HG03280 (cell line): ENCODE data around the gene YIF1B.
"Not testable (repeated sequence)": the region's sequence is repeated elsewhere in the genome, so short reads cannot be mapped to it uniquely, and the experiment has no call there.

Experiments used
- ATAC-seq: cut with Tn5 transposase; IDR thresholded peaks from one replicate; pipeline ENCODE4 v1.9.1; 2021; ENCODE audit warnings: mild to moderate bottlenecking, moderate library complexity; ENCODE audit not compliant: unreplicated experiment

The YIF1B gene

DNA sequence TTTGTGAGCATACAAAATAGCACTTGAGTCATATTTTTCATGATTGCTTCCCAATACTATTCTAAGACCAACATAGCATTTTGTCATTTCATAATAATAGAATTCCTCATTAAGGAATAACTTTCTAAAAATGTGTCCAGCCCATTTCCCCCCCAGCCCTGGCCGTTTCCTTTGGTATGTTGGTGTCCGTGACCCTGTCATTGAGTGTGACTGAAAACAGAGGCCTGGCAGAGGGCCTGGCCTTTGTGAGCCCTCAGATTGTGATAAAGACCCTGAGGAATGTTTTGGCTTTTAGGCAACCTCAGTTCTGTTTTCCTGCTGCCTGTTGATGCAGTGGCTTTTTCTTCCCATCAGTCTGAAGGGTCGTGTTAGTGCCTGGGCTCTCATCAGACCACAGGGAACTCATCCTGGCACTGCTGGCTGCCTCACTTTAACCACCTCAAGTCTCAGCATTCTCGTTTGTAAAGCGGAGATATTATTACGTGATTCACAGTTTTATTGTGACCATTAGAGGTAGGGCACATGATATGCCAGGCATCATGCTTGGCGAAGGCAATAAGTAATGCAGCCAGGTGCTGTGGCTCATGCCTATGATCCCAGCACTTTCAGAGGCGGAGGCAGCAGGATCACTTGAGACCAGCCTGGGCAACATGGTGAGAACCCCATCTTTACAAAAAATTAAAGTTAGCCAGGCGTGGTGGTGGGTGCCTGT is 37.6 kb downstream of the YIF1B start:
- no peak for ATAC-seq

DNA sequence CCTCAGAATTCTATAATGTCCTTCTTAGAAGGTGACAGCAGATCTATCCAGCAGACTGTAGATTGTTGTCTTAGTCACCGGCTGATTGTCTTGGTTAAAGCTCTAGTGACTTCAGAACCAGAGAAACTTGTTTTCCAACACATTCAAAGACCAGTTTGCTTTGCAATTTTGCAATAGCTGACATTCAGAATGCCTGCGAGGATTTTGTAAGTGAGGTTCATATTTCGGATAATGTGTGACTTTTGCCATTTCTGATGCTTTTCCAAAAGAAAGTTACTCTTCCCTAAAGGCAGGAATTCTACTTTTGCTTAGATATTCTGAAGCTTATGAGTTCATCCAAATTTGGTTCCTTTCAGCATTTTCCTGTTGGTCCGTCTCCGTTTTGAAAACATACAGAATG is 38.2 kb downstream of the YIF1B start:
- no peak for ATAC-seq

- ATAC-seq, result no peak
Measured at GRCh38 chr19:38276942-38277517, 38.7 kb downstream of the YIF1B start.

DNA sequence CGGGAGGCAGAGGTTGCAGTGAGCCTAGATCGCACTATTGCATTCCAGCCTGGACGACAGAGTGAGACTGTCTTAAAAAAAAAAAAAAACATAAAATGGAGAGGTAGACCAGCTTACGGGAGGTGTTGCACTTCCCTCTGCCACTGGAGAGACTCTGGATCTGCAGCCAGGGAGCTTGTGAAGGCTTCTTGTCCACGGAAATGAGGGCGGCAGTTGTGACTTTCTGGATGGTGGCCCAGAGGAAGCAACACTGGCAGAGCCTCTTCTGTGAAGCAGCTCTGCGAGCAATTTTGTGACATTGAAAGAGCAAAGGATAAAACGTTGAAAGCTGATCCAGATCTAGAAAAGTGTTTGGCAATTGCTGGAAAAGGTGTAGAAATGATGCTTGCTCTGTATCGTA is 41.0 kb downstream of the YIF1B start:
- no peak for ATAC-seq

- ATAC-seq, result no peak
Measured at GRCh38 chr19:38273499-38273898, 42.2 kb downstream of the YIF1B start.

DNA sequence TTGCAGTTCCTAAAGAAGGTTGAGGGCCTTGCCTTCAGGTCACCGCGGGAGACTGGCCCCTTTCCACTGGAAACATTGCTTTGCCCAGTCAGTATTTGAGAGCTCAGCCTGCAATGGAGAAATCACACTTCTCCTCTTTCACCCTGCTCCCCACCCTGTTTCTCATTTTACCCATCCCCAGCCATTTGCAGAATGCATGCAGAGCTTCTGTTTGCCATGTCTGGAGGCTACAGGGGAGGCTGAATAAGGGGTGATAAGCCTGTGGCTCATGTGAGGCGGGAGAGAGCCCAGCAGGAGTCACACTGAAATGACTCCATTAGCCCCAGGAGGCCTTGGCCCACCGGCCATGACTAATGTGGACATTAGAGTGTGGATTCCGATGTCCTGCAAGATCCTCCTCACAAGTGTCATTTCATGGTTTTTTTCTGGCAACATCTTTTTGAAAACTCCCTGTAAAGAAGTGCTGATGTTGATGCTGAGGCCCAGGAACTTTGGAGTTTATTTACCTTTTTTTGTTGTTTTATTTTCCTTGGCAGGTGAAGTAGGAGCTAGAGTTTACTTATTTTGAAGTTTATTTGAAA is 45.1 kb downstream of the YIF1B start:
- no peak for ATAC-seq

GRCh38 chr19:38268539-38268938 is 47.2 kb downstream of the YIF1B start:
- ATAC-seq, result no peak

- ATAC-seq, result no peak
Measured at GRCh38 chr19:38267761-38268483, 47.8 kb downstream of the YIF1B start.

DNA sequence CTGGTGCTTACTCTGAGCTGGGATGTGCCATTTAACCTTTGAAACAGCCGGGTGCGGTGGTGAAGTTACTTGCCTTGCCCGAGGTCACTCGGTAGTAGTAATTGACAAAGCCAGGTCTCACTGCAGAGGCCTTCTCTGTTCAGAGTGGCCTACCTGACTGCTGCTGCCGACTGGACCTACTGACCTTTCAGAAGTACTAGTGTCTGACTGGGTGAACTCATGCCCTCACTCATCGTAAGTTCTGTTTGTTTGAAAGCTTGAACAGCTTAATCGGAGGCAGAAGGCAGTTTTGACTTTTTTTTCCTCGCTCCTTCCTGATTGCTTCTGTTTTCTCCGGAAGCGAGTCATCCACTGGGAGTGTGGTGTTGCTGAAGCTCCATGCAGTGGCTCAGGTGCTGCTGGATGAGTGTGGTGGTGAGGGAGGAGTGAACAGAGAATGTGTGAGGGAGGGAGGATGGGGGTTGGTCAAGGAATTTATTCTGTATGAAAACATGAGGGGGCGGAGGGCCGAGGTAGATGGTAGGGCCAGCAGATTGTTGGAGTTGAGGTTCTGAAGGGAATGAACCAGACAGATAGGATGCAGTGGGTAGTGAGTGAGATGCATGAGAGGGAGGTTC is 48.7 kb downstream of the YIF1B start:
- no peak for ATAC-seq

DNA sequence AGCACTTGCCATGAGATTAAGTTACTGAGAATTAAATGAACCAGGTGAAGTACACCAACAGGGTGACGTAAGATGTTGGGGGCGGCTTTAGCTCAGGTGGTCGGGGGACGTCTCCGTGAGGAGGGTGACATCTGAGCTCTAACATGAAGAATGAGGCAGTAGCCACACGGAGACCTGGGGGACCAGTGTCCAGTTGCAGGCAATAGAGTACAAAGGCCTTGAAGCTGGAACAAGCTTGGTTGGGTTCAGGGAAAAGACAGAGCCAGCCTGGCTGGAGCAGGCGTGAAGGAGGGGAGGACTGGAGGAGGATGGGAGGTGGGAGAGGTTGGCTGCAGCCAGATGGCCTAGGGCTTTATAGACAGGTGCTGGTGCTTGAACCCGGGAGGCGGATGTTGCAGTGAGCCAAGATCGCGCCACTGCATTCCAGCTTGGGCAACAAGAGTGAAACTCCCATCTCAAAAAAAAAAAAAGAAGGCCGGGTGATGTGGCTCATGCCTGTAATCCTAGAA is 49.8 kb downstream of the YIF1B start:
- ATAC-seq, result no peak

GRCh38 chr19:38265213-38265861 is 50.4 kb downstream of the YIF1B start:
- no peak for ATAC-seq

- peak; percentile 37 for ATAC-seq
Measured at GRCh38 chr19:38264486-38265212, 51.1 kb downstream of the YIF1B start, which contains the start of gene SPINT2. TSS of gene SPINT2 (plus strand) at chr19:38264573. CDS start at chr19:38264893, 320 bp downstream.

DNA sequence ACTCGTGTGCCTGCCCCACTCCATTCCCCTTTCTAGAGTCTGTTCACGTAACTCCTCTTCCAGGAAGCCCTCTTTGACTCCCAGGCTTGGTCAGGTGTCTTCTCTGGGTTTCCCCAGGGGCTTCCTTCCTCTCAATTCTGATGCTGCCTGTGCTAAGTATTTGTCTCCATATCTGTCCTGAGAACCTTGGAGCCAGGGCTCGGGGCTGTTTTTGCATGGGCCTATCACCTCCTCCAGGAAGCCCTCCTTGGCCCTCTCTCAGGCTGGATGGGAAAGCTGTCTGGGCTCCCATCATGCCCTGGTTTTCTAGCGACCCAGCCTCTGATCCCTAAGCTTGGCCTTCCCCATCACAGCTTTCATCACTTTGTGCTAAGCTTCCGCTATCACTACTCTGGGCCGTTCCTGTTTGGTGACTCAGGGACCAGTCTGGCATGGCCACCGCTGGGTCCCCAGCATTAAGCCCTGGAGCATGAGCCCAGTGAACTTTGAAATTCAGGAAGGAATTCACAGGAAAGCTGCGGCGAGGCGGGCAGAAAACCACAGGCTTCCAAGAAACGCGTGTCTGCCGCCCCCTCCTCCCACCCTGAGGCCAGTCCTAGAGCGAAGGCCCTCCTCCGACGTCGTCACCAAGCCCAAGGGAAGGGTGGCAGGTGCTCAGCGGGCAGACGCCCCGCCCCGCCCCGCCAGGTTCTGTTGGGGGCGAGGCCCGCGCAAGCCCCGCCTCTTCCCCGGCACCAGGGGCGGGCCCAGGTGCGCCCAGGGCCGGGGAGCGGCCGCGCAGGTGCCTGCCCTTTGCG is 51.9 kb downstream of the YIF1B start:
- ATAC-seq, result peak; percentile 68

- ATAC-seq, result no peak
Measured at GRCh38 chr19:38262585-38263268, 53.0 kb downstream of the YIF1B start.

GRCh38 chr19:38261942-38262341 is 53.8 kb downstream of the YIF1B start:
- not testable (repeated sequence) for ATAC-seq

DNA sequence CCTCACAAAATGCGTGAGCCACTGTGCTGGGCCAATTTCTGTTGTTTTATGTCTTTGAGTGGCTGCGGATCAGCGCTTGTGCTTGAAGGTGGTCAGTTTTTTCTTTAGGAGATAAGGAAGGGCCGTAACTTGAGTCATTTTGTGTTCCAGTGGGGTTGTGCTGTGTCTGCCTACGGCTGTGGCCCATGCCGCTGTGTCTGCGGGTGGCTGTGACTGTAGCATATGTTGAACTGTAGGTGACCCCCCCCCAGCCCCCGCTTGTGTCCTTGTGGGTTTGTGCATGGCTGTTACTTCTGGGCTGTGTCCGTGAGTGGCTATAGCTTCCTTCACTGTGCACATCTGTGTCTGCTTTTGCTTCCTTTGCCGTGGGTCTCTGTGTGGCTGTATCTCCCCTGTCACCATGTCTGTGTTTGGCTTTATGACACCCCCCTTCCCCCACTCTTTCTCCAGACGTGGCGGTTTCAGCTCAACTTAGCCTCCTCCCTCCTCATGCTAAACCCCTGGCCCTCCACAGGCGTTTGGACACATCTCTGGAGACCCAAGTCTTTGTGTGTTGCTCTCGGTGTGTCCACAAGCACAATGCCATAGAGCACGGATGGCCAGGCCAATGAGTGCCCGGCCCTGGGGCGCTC is 60.2 kb downstream of the YIF1B start:
- no peak for ATAC-seq

DNA sequence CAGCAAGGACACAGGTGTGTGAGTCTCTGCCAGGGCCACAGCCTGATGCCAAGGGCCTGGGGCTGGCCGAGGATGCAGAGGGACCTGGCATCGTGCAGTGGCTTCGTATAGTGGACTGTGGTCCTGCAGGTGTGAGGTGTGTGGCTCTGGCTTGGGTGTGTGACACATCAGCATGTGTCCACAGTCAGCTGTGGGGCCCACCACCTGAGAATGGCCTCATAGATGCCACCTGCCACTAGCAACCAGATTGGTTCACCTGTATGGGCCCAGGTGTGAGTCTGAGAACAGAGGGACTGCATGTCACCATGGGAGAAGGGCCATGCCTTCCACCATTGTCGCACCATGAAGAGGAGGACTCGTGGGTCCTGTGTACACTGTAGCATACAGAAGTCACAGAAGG is 62.0 kb downstream of the YIF1B start:
- ATAC-seq, result no peak
